ENCODE measurements around the gene FKBP2.

DNA sequence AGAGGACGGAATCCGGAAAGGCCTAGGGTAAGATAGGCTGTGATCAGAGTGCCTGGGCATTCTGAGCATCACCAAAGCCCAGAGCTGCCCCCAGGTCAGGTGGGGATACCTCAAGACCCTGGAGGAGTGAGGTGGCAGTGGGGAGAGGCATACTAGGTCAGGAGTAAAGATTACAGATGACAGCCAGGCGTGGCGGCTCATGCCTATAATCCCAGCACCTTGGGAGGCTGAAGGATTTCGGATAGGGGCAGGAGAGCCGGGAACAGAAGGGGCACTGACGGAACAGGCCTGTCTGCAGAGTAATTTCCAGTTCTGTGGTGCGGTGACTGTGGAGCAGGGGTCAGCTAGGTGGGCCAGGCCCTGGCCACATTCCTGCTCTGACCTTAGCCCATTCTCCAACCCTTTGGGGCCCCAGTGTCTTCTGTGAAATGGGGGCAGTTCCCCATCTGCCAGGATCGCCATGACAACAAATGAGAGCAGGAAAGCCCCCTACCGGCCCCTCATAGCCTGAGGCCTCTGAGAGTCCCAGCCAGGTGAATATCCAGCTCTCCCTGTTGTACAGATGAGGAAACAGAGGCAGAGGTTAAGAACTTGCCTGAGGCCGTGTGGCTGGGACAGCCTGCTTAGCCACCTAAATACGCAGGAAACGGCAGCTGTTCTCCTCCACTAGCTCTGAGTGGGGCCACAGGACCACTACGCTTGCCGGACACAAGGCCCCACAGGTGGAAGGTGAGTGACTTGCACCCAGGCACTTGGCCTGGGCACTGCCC is 34.3 kb downstream of the FKBP2 start:
- TF ChIP-seq FOS (IDR thresholded peaks at IDR 0.05; ENCODE audit: low read depth, low read length), result no peak
- TF ChIP-seq, protein P1, sequence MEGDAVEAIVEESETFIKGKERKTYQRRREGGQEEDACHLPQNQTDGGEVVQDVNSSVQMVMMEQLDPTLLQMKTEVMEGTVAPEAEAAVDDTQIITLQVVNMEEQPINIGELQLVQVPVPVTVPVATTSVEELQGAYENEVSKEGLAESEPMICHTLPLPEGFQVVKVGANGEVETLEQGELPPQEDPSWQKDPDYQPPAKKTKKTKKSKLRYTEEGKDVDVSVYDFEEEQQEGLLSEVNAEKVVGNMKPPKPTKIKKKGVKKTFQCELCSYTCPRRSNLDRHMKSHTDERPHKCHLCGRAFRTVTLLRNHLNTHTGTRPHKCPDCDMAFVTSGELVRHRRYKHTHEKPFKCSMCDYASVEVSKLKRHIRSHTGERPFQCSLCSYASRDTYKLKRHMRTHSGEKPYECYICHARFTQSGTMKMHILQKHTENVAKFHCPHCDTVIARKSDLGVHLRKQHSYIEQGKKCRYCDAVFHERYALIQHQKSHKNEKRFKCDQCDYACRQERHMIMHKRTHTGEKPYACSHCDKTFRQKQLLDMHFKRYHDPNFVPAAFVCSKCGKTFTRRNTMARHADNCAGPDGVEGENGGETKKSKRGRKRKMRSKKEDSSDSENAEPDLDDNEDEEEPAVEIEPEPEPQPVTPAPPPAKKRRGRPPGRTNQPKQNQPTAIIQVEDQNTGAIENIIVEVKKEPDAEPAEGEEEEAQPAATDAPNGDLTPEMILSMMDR (conservative IDR thresholded peaks at IDR 0.05; ENCODE audit: low read depth, low read length), result no peak
- no peak for TF ChIP-seq ELK1 (IDR thresholded peaks at IDR 0.05; ENCODE audit: borderline replicate concordance, low read depth, low read length)
